Testis (tissue), 3 donors: ENCODE results near the gene CD2. TPM values are rescaled to one million over a fixed set of nuclear protein-coding genes. Genes with fewer than 3 reads are reported as not detected.

ENCODE experiments used
- DNase-seq: peaks from one replicate; pipeline ENCODE4 v3.0.0-alpha.2; 2019
- H3K27ac ChIP-seq, 2 donors: fragments of 200-600 bp; sonication (generic); one replicate each; pipeline ENCODE4 v1.5.1; 2019
- H3K27me3 ChIP-seq: fragments of 200-600 bp; sonication (generic); one replicate; pipeline ENCODE4 v1.5.1; 2019
- H3K36me3 ChIP-seq: fragments of 200-600 bp; sonication (generic); one replicate; pipeline ENCODE4 v1.5.1; 2017; ENCODE audit warnings: low read depth; ENCODE audit errors: missing control alignments
- H3K4me1 ChIP-seq: fragments of 200-600 bp; sonication (generic); one replicate; pipeline ENCODE4 v1.5.1; 2019
- H3K4me3 ChIP-seq, 2 donors: fragments of 200-600 bp; sonication (generic); one replicate each; pipeline ENCODE4 v1.5.1; 2017 to 2019
- H3K9me3 ChIP-seq: fragments of 200-600 bp; sonication (generic); one replicate; pipeline ENCODE4 v1.5.1; 2017
- POLR2A ChIP-seq: fragments of 450-650 bp; IDR thresholded peaks from one replicate; pipeline ENCODE4 v1.6.1; 2017; ENCODE audit warnings: antibody characterized with exemption, mild to moderate bottlenecking, moderate library complexity
- WGBS, 2 donors: methylation state at CpG; one replicate each; pipeline ENCODE4 v1.1.5; 2018; 5-methylcytosine and 5-hydroxymethylcytosine counted together
- intact Hi-C: fragments of 100-400 bp; cut with DNase I; formaldehyde crosslinking; loops from one replicate; pipeline ENCODE4 v1.15.1; 2023; ENCODE audit warnings: low total_unique reads
- polyA plus RNA-seq: library from polyadenylated mRNA; stranded (reverse); fragments of 350-450 nt; fragmentation: Illumina TruSeq; extraction: RNeasy Lipid Tissue Mini Kit (QIAGEN cat#74804); gene quantifications from one replicate; pipeline ENCODE4 v1.2.3, GENCODE V29; 2014; ENCODE audit warnings: low read depth, low replicate concordance; ENCODE audit not compliant: insufficient read depth
- total RNA-seq, 2 donors: library from RNA; depleted of rRNA; stranded (reverse); fragments of >200 nt; gene quantifications; one replicate each; pipeline ENCODE4 v1.2.3, GENCODE V29; 2016
- TF ChIP-seq, protein P1 (sequence below), 3 experiments: fragments of 450-650 bp in 2 of 3; fragments of 200-600 bp in 1 of 3; sonication (generic) in 1 of 3; IDR thresholded peaks; one replicate each; pipeline ENCODE4 v1.5.1; 2016 to 2019; ENCODE audit warnings: antibody characterized with exemption in 3 of 3, mild to moderate bottlenecking in 2 of 3, moderate library complexity in 1 of 3

The CD2 gene
- total and polyA plus RNA-seq, 3 donors from 2014 or later: 0.63 to 5.8 (median 1.4) TPM

DNA sequence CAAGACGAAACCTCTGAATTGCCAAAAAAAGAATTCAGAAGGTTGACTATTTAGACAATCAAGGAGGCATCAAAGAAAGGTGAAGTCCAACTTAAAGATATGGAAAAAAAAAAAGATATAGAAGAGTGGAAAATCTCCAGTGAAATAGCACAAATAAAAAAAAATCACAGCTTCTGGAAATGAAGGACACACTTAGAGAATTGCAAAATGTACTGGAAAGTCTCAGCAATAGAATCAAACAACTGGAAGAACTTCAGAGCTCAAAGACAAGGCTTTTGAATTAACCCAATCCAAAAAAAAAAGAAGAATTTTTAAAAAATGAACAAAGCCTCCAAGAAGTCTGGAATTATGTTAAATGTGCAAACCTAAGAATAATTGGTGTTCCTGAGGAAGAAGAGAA, 31.8 kb downstream of the CD2 start:
- H3K4me3 ChIP-seq: no peak overlapping the region
- intact Hi-C loops: no loop called here
- H3K27ac ChIP-seq: no peak overlapping the region
- no peak for DNase-seq
- WGBS, 2 donors: 89 to 100% methylated on average over 1 of the region's 1 CpG
- TF ChIP-seq, protein P1, sequence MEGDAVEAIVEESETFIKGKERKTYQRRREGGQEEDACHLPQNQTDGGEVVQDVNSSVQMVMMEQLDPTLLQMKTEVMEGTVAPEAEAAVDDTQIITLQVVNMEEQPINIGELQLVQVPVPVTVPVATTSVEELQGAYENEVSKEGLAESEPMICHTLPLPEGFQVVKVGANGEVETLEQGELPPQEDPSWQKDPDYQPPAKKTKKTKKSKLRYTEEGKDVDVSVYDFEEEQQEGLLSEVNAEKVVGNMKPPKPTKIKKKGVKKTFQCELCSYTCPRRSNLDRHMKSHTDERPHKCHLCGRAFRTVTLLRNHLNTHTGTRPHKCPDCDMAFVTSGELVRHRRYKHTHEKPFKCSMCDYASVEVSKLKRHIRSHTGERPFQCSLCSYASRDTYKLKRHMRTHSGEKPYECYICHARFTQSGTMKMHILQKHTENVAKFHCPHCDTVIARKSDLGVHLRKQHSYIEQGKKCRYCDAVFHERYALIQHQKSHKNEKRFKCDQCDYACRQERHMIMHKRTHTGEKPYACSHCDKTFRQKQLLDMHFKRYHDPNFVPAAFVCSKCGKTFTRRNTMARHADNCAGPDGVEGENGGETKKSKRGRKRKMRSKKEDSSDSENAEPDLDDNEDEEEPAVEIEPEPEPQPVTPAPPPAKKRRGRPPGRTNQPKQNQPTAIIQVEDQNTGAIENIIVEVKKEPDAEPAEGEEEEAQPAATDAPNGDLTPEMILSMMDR (IDR thresholded peaks at IDR 0.05): no peak
- TF ChIP-seq POLR2A: no peak
- H3K9me3 ChIP-seq: no peaks in the 10 kb centered on the region
- no peaks in the 10 kb centered on the region for H3K4me1 ChIP-seq
- H3K36me3 ChIP-seq: no peaks in the 10 kb centered on the region
- no peaks in the 10 kb centered on the region for H3K27me3 ChIP-seq

DNA sequence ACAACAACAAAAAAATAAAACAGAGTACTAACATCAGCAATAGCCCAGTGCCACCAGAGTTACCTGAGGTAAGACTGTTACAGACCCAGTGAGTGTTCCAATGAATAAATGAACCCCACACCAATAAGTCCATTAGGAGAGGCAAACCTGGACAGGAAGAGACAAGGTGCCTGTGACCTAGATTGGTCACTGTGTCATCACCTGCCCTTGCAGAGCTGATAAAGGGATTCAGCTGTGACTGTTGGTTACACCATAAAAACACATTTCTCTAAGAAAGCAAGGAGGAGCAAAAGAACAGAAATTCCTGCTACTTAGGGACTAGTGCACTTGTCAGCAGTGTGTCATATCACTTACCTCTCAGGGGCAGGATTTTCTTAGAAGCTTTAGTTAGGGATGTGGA, 37.5 kb downstream of the CD2 start:
- Histone ChIP-seq H3K36me3 (no peaks in the 10 kb centered on the region), H3K4me3 (no peak overlapping the region), H3K27me3 (no peaks in the 10 kb centered on the region), H3K4me1 (no peaks in the 10 kb centered on the region), H3K9me3 (no peaks in the 10 kb centered on the region), H3K27ac (no peak overlapping the region)
- TF ChIP-seq, protein P1 (IDR thresholded peaks at IDR 0.05): no peak
- TF ChIP-seq POLR2A: no peak
- DNase-seq: no peak
- intact Hi-C loops: no loop called here

DNA sequence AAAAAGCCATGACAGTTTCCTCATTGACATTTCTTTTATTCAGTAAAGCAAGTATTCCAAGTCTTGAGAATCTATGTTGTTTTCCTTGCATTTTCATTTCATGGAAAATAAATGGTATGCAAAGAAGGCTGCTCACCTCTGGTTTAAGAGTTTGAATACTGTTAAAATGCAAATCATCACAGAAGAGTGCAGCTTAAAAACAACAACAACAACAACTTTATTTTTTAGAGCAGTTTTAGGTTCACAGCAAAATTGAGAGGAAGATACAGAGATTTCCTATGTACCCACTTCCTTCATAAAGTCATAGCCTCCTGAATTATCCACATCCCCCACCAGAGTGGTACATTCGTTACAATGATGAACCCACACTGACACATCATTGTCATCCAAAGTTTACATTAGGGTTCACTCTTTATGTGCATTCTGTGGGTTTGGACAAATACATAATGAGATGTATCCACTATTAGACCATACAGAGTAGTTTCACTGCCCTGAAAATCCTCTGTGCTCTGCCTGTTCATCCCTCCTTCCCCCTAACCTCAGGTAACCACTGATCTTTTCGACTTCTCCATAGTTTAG, 39.2 kb downstream of the CD2 start:
- Histone ChIP-seq H3K9me3 (no peaks in the 10 kb centered on the region), H3K36me3 (no peaks in the 10 kb centered on the region), H3K27ac (no peak overlapping the region), H3K27me3 (no peaks in the 10 kb centered on the region), H3K4me3 (no peak overlapping the region), H3K4me1 (no peaks in the 10 kb centered on the region)
- 76 to 81% methylated on average over 2 of the region's 2 CpGs for WGBS, 2 donors
- intact Hi-C loops: no loop called here
- no peak for DNase-seq
- TF ChIP-seq POLR2A: no peak
- TF ChIP-seq, protein P1 (IDR thresholded peaks at IDR 0.05): no peak

DNA sequence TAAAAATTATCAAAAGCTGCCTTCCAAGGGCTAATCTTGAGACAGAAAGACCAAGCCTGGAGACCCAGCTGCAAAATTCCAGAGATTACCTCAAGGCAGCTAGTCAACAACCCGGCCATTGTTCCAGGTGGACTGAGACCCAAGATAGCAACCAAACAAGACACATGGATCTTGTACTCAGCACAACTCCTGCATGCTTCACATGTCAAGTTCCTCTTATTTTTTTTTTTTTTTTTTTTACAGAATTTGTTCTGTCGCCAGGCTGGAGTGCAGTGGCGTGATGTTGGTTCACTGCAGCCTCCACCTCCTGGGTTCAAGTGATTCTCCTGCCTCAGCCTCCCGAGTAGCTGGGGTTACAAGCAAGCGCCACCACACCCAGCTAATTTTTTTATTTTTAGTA, 40.1 kb downstream of the CD2 start:
- H3K27ac ChIP-seq: no peak overlapping the region
- no peaks in the 10 kb centered on the region for H3K27me3 ChIP-seq
- no peaks in the 10 kb centered on the region for H3K9me3 ChIP-seq
- intact Hi-C loops: no loop called here
- no peak overlapping the region for H3K4me3 ChIP-seq
- no peaks in the 10 kb centered on the region for H3K36me3 ChIP-seq
- H3K4me1 ChIP-seq: no peaks in the 10 kb centered on the region
- no peak for DNase-seq
- 66 to 75% methylated on average over 5 of the region's 5 CpGs for WGBS, 2 donors
- TF ChIP-seq, protein P1 (IDR thresholded peaks at IDR 0.05): no peak
- TF ChIP-seq POLR2A: no peak

DNA sequence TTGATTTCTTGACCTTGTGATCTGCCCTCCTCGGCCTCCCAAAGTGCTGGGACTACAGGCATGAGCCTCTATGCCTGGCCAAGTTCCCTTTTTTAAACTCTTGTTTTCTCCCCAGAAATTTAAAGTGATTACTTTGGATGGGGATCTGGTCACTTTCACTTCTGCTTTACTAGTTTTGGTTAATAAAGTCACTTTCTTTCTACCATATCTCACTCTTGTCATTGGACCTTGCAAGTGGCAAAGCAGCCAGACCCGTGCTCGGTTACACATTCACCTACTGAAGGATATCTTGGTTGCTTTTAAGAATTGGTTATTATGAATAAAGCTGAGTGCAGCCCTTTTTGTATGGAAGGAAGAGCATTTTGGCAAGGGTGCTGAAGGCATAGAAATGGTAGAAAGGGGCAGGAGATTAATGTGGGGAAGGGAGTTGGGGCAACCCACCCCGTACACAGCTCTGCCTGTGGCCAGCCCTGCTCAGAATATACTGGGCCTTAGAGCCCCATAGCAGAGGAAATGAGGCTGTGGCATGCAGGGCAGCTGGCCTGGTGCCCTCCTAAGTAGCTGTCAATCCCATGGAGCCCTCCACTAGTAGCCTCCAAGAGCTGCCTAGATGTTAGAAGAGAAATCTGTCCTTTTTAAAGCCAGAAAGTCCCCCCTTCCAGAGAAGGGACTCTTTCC, 40.7 kb downstream of the CD2 start:
- no peaks in the 10 kb centered on the region for H3K4me1 ChIP-seq
- H3K4me3 ChIP-seq: no peak overlapping the region
- intact Hi-C loops: no loop called here
- H3K9me3 ChIP-seq: no peaks in the 10 kb centered on the region
- DNase-seq: no peak
- TF ChIP-seq, protein P1 (IDR thresholded peaks at IDR 0.05): no peak
- TF ChIP-seq POLR2A: no peak
- no peaks in the 10 kb centered on the region for H3K36me3 ChIP-seq
- no peak overlapping the region for H3K27ac ChIP-seq
- H3K27me3 ChIP-seq: no peaks in the 10 kb centered on the region
- WGBS, 2 donors: 81 to 83% methylated on average over 4 of the region's 4 CpGs
